ENCODE measurements around the gene SNRPD2. TPM values are rescaled to one million over a fixed set of nuclear protein-coding genes. Genes with fewer than 3 reads are reported as not detected.

Gene SNRPD2
- total and polyA plus RNA-seq, 2 of the 8 experiments (the other 6 are each of a cell fraction or from before 2014, with no cell fraction given): 645 to 759 TPM

GRCh38 chr19:45653634-45654033 is 38.1 kb downstream of the SNRPD2 start (continued):
- TF ChIP-seq NANOG (IDR thresholded peaks at IDR 0.05; ENCODE audit: insufficient read depth, low read depth, low read length, poor library complexity, severe bottlenecking): no peak
- TF ChIP-seq SP1 (IDR thresholded peaks at IDR 0.05; ENCODE audit: low read depth, low read length): no peak
- TF ChIP-seq KDM1A (IDR thresholded peaks at IDR 0.05; ENCODE audit: borderline replicate concordance, low read length): no peak
- no peak for TF ChIP-seq ATF3 (IDR thresholded peaks at IDR 0.05; ENCODE audit: insufficient read depth, low read depth, low read length)
- TF ChIP-seq RXRA (IDR thresholded peaks at IDR 0.05; ENCODE audit: insufficient read depth, low read depth, low read length): no peak
- no peak for TF ChIP-seq KDM4A (IDR thresholded peaks at IDR 0.05; ENCODE audit: low read depth, low read length, severe bottlenecking)
- TF ChIP-seq CHD7 (IDR thresholded peaks at IDR 0.05; ENCODE audit: insufficient replicate concordance, low read length): no peak

All from H1 (cell line).